HepG2 (cell line): ENCODE data around the gene NOL12. TPM values are rescaled to one million over a fixed set of nuclear protein-coding genes. Genes with fewer than 3 reads are reported as not detected.

Source experiments
- ATF5 ChIP-seq: sonication (generic); formaldehyde crosslinking; IDR thresholded peaks from 2 replicates; pipeline ENCODE4 v1.4.0; 2020; ENCODE audit warnings: mild to moderate bottlenecking, low read depth, missing genetic modification reagents
- CBX1 ChIP-seq: IDR thresholded peaks from one replicate; pipeline ENCODE4 v1.6.1; 2016; ENCODE audit warnings: antibody characterized with exemption, low read depth
- CREB1 ChIP-seq, 2 experiments: fragments of 450-650 bp in 1 of 2; IDR thresholded peaks; 2 replicates each; pipeline ENCODE4 v1.6.1; 2016 to 2017; ENCODE audit warnings: control low read depth in 1 of 2, mild to moderate bottlenecking in 1 of 2, missing compliant biosample characterization in 1 of 2, missing genetic modification characterization in 1 of 2
- CREB3 ChIP-seq: sonication (generic); formaldehyde crosslinking; IDR thresholded peaks from 2 replicates; pipeline ENCODE4 v1.5.0; 2020; ENCODE audit warnings: missing genetic modification reagents
- FIP1L1 ChIP-seq: fragments of 200-400 bp; formaldehyde crosslinking; IDR thresholded peaks from 2 replicates; pipeline ENCODE4 v1.6.1; 2018; ENCODE audit warnings: low read depth, mild to moderate bottlenecking, low read length, moderate library complexity, borderline replicate concordance; ENCODE audit not compliant: insufficient read depth
- KAT7 ChIP-seq: IDR thresholded peaks from 2 replicates; pipeline ENCODE4 v1.6.1; 2018; ENCODE audit warnings: borderline replicate concordance, missing compliant biosample characterization
- NFATC3 ChIP-seq: sonication (generic); formaldehyde crosslinking; IDR thresholded peaks from 2 replicates; pipeline ENCODE4 v1.5.1; 2020; ENCODE audit warnings: mild to moderate bottlenecking, missing genetic modification reagents
- NPAS2 ChIP-seq: sonication (generic); formaldehyde crosslinking; IDR thresholded peaks from 2 replicates; pipeline ENCODE4 v1.8.0; 2022; ENCODE audit warnings: mild to moderate bottlenecking, missing genetic modification reagents, borderline replicate concordance
- PLRG1 ChIP-seq: fragments of 450-650 bp; conservative IDR thresholded peaks from 2 replicates; pipeline ENCODE4 v1.6.1; 2016
- SIN3A ChIP-seq: IDR thresholded peaks from 2 replicates; pipeline ENCODE4 v1.6.1; 2011; ENCODE audit warnings: low read depth, mild to moderate bottlenecking, control low read depth, low read length, borderline replicate concordance
- SMC3 ChIP-seq: IDR thresholded peaks from 2 replicates; pipeline ENCODE4 v1.6.1; 2011; ENCODE audit warnings: low read length, improper control_type of control experiment
- ZFP62 ChIP-seq: sonication (generic); formaldehyde crosslinking; IDR thresholded peaks from 2 replicates; pipeline ENCODE4 v1.4.0; 2020; ENCODE audit warnings: missing genetic modification reagents
- ZMYM3 ChIP-seq: sonication (generic); formaldehyde crosslinking; IDR thresholded peaks from 2 replicates; pipeline ENCODE4 v1.5.1; 2020; ENCODE audit warnings: mild to moderate bottlenecking, missing genetic modification reagents
- ZNF10 ChIP-seq: sonication (generic); formaldehyde crosslinking; IDR thresholded peaks from 2 replicates; pipeline ENCODE4 v1.4.0; 2020; ENCODE audit warnings: mild to moderate bottlenecking, low read depth, missing genetic modification reagents, borderline replicate concordance
- ZNF138 ChIP-seq: sonication (generic); formaldehyde crosslinking; IDR thresholded peaks from 2 replicates; pipeline ENCODE4 v1.5.0; 2020; ENCODE audit warnings: mild to moderate bottlenecking, low read depth, missing genetic modification reagents
- ZNF142 ChIP-seq: sonication (generic); formaldehyde crosslinking; IDR thresholded peaks from 2 replicates; pipeline ENCODE4 v1.4.0; 2020; ENCODE audit warnings: missing genetic modification reagents
- ZNF205 ChIP-seq: IDR thresholded peaks from 2 replicates; pipeline ENCODE4 v1.6.1; 2018; ENCODE audit warnings: missing biosample characterization, missing genetic modification reagents
- ZNF207 ChIP-seq: fragments of 450-650 bp; IDR thresholded peaks from 2 replicates; pipeline ENCODE4 v1.6.1; 2016; ENCODE audit warnings: antibody characterized with exemption, borderline replicate concordance
- ZNF253 ChIP-seq: sonication (generic); formaldehyde crosslinking; IDR thresholded peaks from 2 replicates; pipeline ENCODE4 v1.8.0; 2022; ENCODE audit warnings: mild to moderate bottlenecking, missing genetic modification reagents, borderline replicate concordance
- ZNF367 ChIP-seq: sonication (generic); formaldehyde crosslinking; IDR thresholded peaks from 2 replicates; pipeline ENCODE4 v1.4.0; 2020; ENCODE audit warnings: missing genetic modification reagents, borderline replicate concordance
- ZNF614 ChIP-seq: IDR thresholded peaks from 2 replicates; pipeline ENCODE4 v1.6.1; 2018; ENCODE audit warnings: missing biosample characterization, missing genetic modification reagents, inconsistent platforms, borderline replicate concordance
- ZSCAN22 ChIP-seq: sonication (generic); formaldehyde crosslinking; IDR thresholded peaks from 2 replicates; pipeline ENCODE4 v1.4.0; 2020; ENCODE audit warnings: mild to moderate bottlenecking, missing genetic modification reagents
- polyA plus RNA-seq, 8 experiments: library from polyadenylated mRNA; depleted of rRNA in 3 of 8; stranded (reverse) in 7 of 8; unstranded in 1 of 8; fragments of >200 nt; fragmentation: Illumina TruSeq in 4 of 8; extraction: Trizol in 4 of 8; gene quantifications; 2 replicates each; pipeline versions ENCODE4 v1.2.1 to v1.2.3, GENCODE V29; 2011 to 2016; ENCODE audit warnings: low read depth in 4 of 8, missing spikeins in 1 of 8, mixed read lengths in 1 of 8; ENCODE audit not compliant: insufficient read depth in 1 of 8
- total RNA-seq, 5 experiments: library from RNA; depleted of rRNA; stranded (reverse); fragments of >200 nt; fragmentation: Illumina TruSeq; extraction: Trizol; gene quantifications; 2 replicates each; pipeline ENCODE4 v1.2.3, GENCODE V29; 2016; ENCODE audit warnings: low read depth in 1 of 5
- TF ChIP-seq, protein P1 (sequence below): sonication (generic); IDR thresholded peaks from 2 replicates; pipeline ENCODE4 v1.6.1; 2016; ENCODE audit warnings: low read depth, borderline replicate concordance

NOL12 gene
- total and polyA plus RNA-seq, 2 of the 13 experiments (the other 11 are each of a cell fraction or from before 2014, with no cell fraction given): 14.3 to 31.4 TPM

GRCh38 chr22:37734964-37735451 is 48.9 kb downstream of the NOL12 start (continued):
- TF ChIP-seq, protein P1, sequence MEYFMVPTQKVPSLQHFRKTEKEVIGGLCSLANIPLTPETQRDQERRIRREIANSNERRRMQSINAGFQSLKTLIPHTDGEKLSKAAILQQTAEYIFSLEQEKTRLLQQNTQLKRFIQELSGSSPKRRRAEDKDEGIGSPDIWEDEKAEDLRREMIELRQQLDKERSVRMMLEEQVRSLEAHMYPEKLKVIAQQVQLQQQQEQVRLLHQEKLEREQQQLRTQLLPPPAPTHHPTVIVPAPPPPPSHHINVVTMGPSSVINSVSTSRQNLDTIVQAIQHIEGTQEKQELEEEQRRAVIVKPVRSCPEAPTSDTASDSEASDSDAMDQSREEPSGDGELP: peak; percentile 68; the same call in 1 of the 2 replicates
- TF ChIP-seq ZNF614 (CRISPR knock-in tag): no peak
- TF ChIP-seq NFATC3 (CRISPR knock-in tag): no peak
- no peak for TF ChIP-seq ATF5 (CRISPR knock-in tag)
- TF ChIP-seq CBX1: peak; percentile 67
- TF ChIP-seq ZSCAN22 (CRISPR knock-in tag): no peak
- no peak for TF ChIP-seq PLRG1
- TF ChIP-seq CREB3 (CRISPR knock-in tag): 0 out of 2 replicates have a peak, but pooled peaks have one; percentile 74
- no peak for TF ChIP-seq KAT7 (CRISPR knock-in tag)
- peak; percentile 54; the same call in 1 of the 2 replicates for TF ChIP-seq SIN3A
- no peak for TF ChIP-seq ZFP62 (CRISPR knock-in tag)
- no peak for TF ChIP-seq ZNF10 (CRISPR knock-in tag)
- no peak for TF ChIP-seq ZNF207
- no peak for TF ChIP-seq NPAS2
- TF ChIP-seq ZNF142 (CRISPR knock-in tag): 0 out of 2 replicates have a peak, but pooled peaks have one; percentile 21
- no peak for TF ChIP-seq ZNF253 (CRISPR knock-in tag)
- peak; percentile 32; the same call in 1 of the 2 replicates for TF ChIP-seq SMC3
- no peak for TF ChIP-seq FIP1L1
- TF ChIP-seq ZNF367 (CRISPR knock-in tag): no peak
- TF ChIP-seq ZNF138 (CRISPR knock-in tag): no peak; the same call in 1 of the 2 replicates
- TF ChIP-seq CREB1 (IDR thresholded peaks at IDR 0.05): no peak
- no peak for TF ChIP-seq CREB1 (CRISPR knock-in tag; IDR thresholded peaks at IDR 0.05)
- 0 out of 2 replicates have a peak, but pooled peaks have one; percentile 25 for TF ChIP-seq ZNF205 (CRISPR knock-in tag)
- peak; percentile 66; the same call in 1 of the 2 replicates for TF ChIP-seq ZMYM3 (CRISPR knock-in tag)
